Nucleus accumbens (tissue), 56 donors: ENCODE measurements around the gene SNX25.
"Not testable (repeated sequence)": the region's sequence is repeated elsewhere in the genome, so short reads cannot be mapped to it uniquely, and the experiment has no call there.

ENCODE experiments used
- DNase-seq, 56 donors: peaks; one replicate each; lab custom pipeline; 2025; lab: John Stamatoyannopoulos, UW

Gene SNX25

DNA sequence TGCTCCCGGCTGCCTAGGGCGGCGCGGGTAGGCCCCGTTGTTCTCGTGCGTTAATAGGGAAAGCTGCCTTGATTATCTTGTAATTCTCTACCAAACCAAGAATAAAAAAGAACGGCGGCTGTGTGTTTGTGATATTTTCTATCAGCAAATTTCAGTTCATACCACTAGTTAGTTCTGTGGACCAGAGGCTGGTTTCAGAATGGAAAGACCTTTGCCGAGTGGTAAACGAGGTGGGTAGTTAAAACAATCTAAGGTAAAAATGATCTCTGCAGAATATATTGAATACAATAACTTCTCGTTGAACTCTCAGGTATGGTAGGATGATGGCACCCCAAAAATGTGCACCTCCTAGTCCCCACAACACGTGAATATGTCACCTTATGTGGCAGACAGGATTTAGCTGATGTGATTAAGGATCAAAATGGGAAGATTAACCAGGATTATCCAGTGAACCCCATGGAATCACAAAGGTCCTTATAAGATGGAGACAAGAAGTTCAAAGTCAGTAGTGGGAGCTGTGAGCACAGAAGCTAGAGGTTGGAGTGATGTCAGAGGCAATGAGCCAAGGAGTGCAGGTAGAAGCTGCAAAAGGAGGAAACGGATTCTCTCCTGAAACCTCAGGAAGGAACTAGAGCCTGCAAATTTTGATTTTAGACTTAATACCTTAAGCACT is 5.0 kb upstream of the SNX25 start:
- peak in 2 of 56 donors; percentile 13 to 30 for DNase-seq

DNA sequence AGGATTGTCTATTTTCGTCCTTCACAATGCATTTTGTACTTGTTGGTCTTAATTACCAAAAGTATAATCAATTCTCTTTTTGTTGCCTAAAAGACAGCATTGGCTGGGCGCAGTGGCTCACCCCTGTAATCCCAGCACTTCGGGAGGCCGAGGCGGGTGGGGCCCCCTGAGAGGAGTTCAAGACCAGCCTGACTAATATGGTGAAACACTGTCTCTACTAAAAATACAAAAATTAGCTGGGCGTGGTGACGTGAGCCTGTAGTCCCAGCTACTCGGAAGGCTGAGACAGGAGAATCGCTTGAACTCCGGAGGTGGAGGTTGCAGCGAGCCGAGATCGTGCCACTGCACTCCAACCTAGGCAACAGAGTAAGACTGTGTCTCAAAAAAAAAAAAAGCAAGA is 4.3 kb upstream of the SNX25 start:
- DNase-seq = not testable (repeated sequence)

- DNase-seq = no peak
Observed at GRCh38 chr4:185205697-185206342, 3.6 kb upstream of the SNX25 start.

- DNase-seq = no peak
Observed at GRCh38 chr4:185207466-185207865, 1.9 kb upstream of the SNX25 start.

- not testable (repeated sequence) for DNase-seq
Observed at GRCh38 chr4:185209852-185210101, 379 bp downstream of the SNX25 start.

DNA sequence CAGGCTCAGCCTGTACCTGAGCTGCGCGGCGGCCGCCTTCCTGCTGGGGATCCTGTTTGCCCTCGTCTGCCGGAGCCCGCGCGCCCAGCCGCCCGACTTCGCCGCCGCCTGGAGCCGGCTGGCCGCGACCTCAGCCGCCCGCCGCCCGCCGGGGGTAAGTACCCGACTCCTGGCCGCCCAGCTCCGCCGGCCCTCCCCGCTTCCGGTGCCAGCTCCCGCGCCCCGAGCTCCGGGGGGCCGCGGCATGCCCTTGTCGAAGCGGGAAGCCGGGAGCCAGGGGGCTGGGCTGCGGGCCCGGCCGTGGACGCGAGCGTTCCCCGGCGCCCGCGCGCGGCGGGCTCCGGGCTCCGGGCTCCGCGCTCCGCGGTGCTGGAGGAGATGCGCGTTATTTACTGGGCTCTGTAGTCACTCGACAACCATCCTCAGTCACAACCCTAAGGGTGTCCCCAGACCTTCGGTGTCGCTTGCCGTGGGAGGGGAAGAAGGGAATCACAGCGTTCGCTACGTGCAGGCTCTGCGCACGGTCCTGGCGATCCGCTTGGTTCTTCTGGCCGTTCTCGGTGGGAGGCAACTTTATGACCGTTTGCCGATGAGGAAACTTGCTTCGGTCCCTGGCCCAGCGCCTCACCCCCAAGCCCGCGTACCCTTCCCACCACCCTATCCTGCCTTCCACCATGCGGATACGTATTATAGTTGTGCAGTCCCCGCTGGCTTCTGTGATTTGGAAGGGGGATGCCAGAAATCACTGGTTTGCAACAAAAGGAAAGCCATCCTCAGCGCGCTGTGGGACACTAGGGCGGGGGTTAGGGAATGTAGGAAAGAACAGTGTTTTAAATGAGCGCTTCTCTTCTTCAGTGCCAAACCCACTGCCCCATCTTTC is 944 bp downstream of the SNX25 start:
- peak in 46 of 56 donors; percentile 9 to 70 (median 38) for DNase-seq

DNA sequence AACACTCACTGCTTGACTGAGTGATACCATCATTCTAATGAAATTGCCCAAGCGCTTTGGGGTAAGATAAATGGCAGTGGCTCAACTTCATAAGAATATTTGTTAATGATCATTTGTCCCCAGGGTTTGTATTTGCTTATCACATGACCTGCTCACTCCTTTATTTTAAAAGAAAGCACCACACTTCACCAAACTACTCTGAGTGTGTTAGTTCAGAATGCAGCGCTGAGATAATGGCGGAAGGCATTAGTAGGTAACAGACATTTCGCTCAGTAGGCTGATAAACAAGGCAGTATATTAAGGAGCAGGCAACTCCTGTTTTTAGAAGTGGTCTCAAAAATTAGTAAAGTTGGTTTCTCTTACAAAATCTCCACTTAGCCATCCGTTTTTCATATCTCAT is 1.6 kb downstream of the SNX25 start:
- no peak for DNase-seq

- no peak for DNase-seq
Observed at GRCh38 chr4:185211641-185212040, 2.2 kb downstream of the SNX25 start.

GRCh38 chr4:185212581-185212980 is 3.2 kb downstream of the SNX25 start:
- DNase-seq = no peak

DNA sequence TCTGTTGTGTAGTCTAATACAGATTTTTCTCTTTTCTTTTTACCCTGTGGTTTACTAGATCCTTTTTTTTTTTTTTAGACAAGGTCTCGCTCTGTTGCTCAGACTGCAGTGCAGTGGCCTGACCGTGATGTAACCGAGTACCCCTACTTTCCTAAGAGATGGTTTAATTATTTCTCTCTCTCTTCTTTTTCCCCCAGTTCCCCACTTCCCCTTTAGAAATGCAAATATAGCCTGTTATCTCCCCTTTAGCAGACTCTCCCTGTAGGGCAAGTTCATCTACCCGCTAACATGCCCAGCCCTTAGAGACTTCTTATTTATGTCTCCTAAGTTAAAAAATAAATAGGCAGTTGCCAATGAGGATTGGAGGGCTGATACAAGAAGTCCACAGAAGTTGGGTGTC is 4.5 kb downstream of the SNX25 start:
- DNase-seq = no peak

- DNase-seq = no peak
Observed at GRCh38 chr4:185215261-185215660, 5.9 kb downstream of the SNX25 start.

GRCh38 chr4:185217408-185217975 is 8.1 kb downstream of the SNX25 start:
- no peak for DNase-seq

DNA sequence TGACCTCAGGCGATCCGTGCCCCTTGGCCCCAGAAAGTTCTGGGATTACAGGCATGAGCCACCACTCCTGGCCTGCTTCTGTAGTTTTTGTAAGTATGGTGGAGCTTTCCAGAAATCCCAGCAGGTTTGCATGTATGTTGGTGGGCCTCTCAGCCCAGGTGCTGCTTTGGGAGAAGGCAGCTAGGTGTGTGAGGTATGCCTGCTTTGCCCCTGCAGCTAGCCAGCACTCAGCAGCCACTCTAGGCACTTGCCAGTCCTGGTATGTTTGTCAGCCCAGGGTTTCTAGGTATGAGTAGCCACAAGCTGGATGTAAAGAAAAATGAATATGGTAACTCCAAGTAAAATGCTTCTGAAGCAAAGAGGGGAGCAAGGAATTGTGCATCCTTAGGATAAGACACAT is 8.9 kb downstream of the SNX25 start:
- DNase-seq = no peak

GRCh38 chr4:185219551-185220344 is 10.3 kb downstream of the SNX25 start:
- DNase-seq = peak in 3 of 56 donors; percentile 9 to 18 (median 9)

- DNase-seq = no peak
Observed at GRCh38 chr4:185221491-185221890, 12.1 kb downstream of the SNX25 start.

DNA sequence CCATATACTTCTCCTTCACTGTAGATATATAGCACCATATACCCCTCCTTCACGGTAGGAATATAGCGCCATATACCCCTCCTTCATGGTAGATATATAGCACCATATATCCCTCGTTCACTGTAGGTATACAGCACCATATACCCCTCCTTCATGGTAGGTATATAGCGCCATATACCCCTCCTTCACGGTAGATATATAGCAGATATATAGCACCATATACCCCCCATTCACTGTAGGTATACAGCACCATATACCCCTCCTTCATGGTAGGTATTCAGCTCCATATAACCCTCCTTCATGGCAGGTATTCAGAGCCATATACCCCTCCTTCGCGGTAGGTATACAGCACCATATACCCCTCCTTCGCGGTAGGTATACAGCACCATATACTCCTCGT is 12.5 kb downstream of the SNX25 start:
- no peak for DNase-seq

GRCh38 chr4:185222598-185222997 is 13.2 kb downstream of the SNX25 start:
- no peak for DNase-seq

GRCh38 chr4:185224597-185224996 is 15.2 kb downstream of the SNX25 start:
- DNase-seq = no peak

DNA sequence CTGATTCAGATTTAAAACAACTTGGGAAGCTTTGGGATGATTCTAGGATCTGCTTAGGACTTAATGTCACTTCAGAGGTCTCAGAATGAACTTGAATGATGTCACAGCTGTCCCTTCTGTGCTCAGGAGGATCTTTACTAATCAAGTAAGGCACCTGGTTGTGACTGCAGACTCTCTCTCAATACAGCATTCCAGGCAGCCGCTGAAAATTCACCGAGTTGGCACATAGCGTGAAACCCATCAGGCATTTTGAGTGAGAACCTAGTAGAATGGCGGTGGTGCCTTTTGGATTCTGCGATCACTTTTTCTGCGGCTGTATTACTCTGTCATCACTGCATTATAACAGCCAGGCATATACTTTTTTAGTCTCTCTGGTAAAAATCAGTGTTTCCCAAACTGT is 16.5 kb downstream of the SNX25 start:
- DNase-seq = no peak

DNA sequence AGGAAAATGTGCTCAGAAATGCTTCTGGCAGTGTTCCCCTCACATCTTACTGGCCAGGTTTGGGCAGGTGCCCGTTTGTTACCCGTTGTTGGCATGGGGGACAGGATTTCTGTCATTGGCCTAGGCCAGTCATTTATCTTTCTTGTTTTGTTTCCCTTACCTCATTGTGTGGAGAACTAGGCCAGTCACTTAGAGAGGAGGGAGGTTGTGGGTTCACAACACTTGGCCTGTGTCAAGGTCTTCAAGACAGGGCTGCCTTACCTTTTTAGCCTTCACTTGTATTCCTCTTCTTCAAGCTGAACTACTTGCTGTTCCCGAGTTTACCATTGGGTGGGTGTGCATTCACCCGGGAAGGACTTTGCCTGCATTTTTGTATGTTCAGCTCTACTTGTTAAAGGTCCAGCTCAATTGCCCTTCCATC is 17.7 kb downstream of the SNX25 start:
- no peak for DNase-seq
